PC-9 (cell line): Measurements from ENCODE around the gene TRA2B. TPM values are rescaled to one million over a fixed set of nuclear protein-coding genes. Genes with fewer than 3 reads are reported as not detected.

Experiments used
- BruUV-seq: library from RNA; stranded (reverse); fragments of 400-500 nt; replicated peaks from 2 replicates; lab custom pipeline; 2021; lab: Mats Ljungman, UMichigan
- CTCF ChIA-PET: fragments of 300-600 bp; sonication (Branson Sonifier 250); formaldehyde crosslinking; loops from one replicate; lab custom pipeline; 2022; ENCODE audit warnings: antibody characterized with exemption; lab: Charles Lee
- POLR2A ChIA-PET: fragments of 300-600 bp; sonication (Branson Sonifier 250); formaldehyde crosslinking; loops from one replicate; lab custom pipeline; 2022; ENCODE audit warnings: antibody characterized with exemption; ENCODE audit not compliant: unreplicated experiment; lab: Charles Lee
- DNase-seq, 2 experiments: peaks; one replicate each; pipeline versions ENCODE4 v3.0.0 to v3.0.0-alpha.2; 2015 to 2022; ENCODE audit warnings: mixed read lengths in 1 of 2
- H2AFZ ChIP-seq: fragments of 200-600 bp; sonication (generic); 2 replicates; pipeline ENCODE4 v1.8.1; 2017; ENCODE audit warnings: antibody characterized with exemption
- H3F3A ChIP-seq: fragments of 200-600 bp; sonication (generic); 2 replicates; pipeline ENCODE4 v1.8.1; 2017; ENCODE audit warnings: antibody characterized with exemption, mild to moderate bottlenecking, low read depth; ENCODE audit not compliant: insufficient read depth
- H3K27ac ChIP-seq: fragments of 200-600 bp; sonication (generic); 2 replicates; pipeline ENCODE4 v1.6.1; 2016; ENCODE audit warnings: mixed run types
- H3K27me3 ChIP-seq: fragments of 200-600 bp; sonication (generic); 2 replicates; pipeline ENCODE4 v1.6.1; 2016; ENCODE audit warnings: low read depth, mixed run types; ENCODE audit not compliant: insufficient read depth
- H3K36me3 ChIP-seq: fragments of 200-600 bp; sonication (generic); 2 replicates; pipeline ENCODE4 v1.6.1; 2016; ENCODE audit warnings: low read depth, mixed run types
- H3K4me1 ChIP-seq: fragments of 200-600 bp; sonication (generic); replicated peaks from 2 replicates; pipeline ENCODE4 v1.6.1; 2016; ENCODE audit warnings: mixed run types; ENCODE audit not compliant: insufficient read depth
- H3K4me2 ChIP-seq: fragments of 200-600 bp; sonication (generic); 2 replicates; pipeline ENCODE4 v1.6.1; 2017; ENCODE audit warnings: mixed run types
- H3K4me3 ChIP-seq: fragments of 200-600 bp; sonication (generic); 2 replicates; pipeline ENCODE4 v1.6.1; 2016; ENCODE audit warnings: mixed run types
- H3K79me2 ChIP-seq: fragments of 200-600 bp; sonication (generic); 2 replicates; pipeline ENCODE4 v1.6.1; 2017; ENCODE audit warnings: low read depth, mixed run types
- H3K9me2 ChIP-seq: fragments of 200-600 bp; sonication (generic); 2 replicates; pipeline ENCODE4 v1.8.1; 2017; ENCODE audit warnings: mild to moderate bottlenecking; ENCODE audit not compliant: insufficient read depth
- H3K9me3 ChIP-seq: fragments of 200-600 bp; sonication (generic); 2 replicates; pipeline ENCODE4 v1.8.1; 2016; ENCODE audit warnings: low read depth; ENCODE audit not compliant: insufficient read depth
- H4K20me1 ChIP-seq: fragments of 200-600 bp; sonication (generic); 2 replicates; pipeline ENCODE4 v1.8.1; 2017; ENCODE audit not compliant: insufficient read depth
- CTCF ChIP-seq: fragments of 200-600 bp; sonication (generic); conservative IDR thresholded peaks from 2 replicates; pipeline ENCODE4 v1.6.1; 2017; ENCODE audit warnings: mixed run types, antibody characterized with exemption, mild to moderate bottlenecking, moderate library complexity
- EZH2 ChIP-seq: fragments of 200-600 bp; sonication (generic); IDR thresholded peaks from 2 replicates; pipeline ENCODE4 v1.8.0; 2017; ENCODE audit warnings: antibody characterized with exemption, low read depth
- intact Hi-C: fragments of 100-400 bp; cut with micrococcal nuclease; formaldehyde crosslinking; loops from one replicate; pipeline ENCODE4 v1.10.0; 2022; ENCODE audit not compliant: unreplicated experiment
- total RNA-seq: library from RNA; stranded (reverse); gene quantifications from 2 replicates; pipeline ENCODE4 v1.2.3, GENCODE V29; 2021

The TRA2B gene
- total RNA-seq, 1 experiment from 2014 or later = 158 TPM

DNA sequence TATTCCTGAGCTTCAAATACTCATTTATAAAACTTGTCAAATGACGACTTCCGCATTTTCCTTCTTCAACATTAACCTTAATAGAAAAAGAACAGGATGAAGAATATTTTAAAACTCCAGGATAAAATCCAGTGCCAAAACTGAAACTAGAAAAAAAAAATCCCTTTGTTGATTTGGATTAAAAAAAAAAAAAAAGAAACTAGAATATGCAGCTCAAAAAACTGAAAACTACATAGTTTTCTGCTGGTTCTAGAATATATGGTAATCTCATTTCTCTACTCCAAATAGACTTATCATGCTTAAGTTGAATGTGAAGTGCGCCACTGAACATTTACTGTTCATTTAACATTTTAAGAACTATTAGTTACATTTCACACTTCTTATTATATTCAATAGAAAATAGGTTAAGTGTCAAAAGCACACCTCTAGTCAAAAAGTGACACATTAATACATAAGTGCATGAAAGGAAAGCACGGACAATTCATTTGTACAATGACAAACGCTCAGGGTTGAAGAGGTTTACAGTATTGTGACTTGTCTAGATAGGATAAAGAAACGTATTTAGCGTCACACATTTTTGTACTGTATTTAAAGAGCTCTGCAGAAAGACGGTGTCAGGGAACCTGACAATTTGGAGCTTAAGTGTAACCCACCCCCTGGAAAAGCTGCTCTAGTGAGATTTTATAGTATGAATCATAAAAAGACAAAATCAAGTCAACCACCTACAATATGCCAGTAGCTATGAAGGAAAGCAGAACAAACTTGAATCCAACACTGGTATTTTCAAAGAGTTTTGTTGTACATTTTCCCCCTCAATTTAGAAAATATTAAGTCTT, 5.8 kb downstream of the TRA2B start:
- no TSS peak for BruUV-seq

DNA sequence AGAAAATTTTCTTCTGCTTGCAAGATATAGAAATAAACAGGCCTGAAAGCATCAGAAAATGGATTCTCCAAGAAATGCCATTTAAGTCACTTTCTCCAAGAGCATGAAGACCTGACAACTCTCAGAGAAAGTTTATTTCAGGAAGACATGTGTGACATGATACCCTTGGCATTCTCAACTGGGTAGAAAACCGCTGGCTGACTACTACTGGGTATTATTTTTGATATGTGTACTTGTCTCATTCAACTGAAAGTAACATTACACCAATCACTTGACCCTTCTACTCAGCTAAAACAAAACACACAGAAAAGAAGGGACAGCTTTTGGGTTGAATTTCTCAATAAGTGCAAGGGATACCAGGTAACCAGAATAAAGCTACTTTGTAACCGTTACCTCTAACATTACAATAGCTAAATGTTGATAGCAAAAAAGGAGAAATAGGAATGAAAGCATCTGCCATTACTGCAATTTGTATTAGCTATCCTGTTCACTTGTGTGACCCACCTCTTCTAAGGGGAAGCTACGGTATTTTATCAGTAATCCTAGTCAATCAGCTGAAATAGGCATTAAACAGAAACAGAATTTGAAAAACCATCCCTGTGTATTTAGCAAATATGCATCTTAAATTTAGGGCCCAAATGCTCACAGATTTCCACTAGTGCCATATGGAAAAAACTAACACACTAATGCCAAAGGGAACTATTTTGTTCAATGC, 7.3 kb downstream of the TRA2B start:
- H3K9me3 ChIP-seq = no peaks in the 10 kb centered on the region
- POLR2A ChIA-PET = no interaction called here
- intact Hi-C loops = loop anchor here (5.0 kb wide), 1 partner anchor 177 kb away; the partner anchor contains the start of gene ETV5
- DNase-seq = no peak
- no peak for TF ChIP-seq EZH2
- no peak for TF ChIP-seq CTCF
- H3K4me1 ChIP-seq = peaks cover 84% of the 10 kb centered on the region
- H3K9me2 ChIP-seq = no peaks in the 10 kb centered on the region
- no TSS peak for BruUV-seq
- H4K20me1 ChIP-seq = peaks cover 100% of the 10 kb centered on the region
- CTCF ChIA-PET = interaction anchor here (2.3 kb wide), 1 partner anchor 13 kb away, joined by 11 read pairs; no protein-coding TSS in a partner anchor
- peaks cover 100% of the 10 kb centered on the region for H3K79me2 ChIP-seq
- H3K4me2 ChIP-seq = peak overlapping the region; percentile 97
- no peaks in the 10 kb centered on the region for H3K27me3 ChIP-seq
- H3K4me3 ChIP-seq = no peak overlapping the region; the same call in 1 of the 2 replicates
- H2AFZ ChIP-seq = no peak overlapping the region
- H3K27ac ChIP-seq = peak overlapping the region; percentile 30; the same call in 1 of the 2 replicates
- H3K36me3 ChIP-seq = peaks cover 83% of the 10 kb centered on the region
- peaks cover 88% of the 10 kb centered on the region for H3F3A ChIP-seq

More for the DNA sequence above, 5.8 kb downstream of the TRA2B start:
- peak overlapping the region; percentile 95 for H3K27ac ChIP-seq
- H3K9me3 ChIP-seq = no peaks in the 10 kb centered on the region
- peak overlapping the region; percentile 98; the same call in 1 of the 2 replicates for H3K4me3 ChIP-seq
- ChIA-PET POLR2A (interaction anchor here (0.5 to 0.7 kb wide), 5 partner anchors 24 to 638 kb away, joined by 3 to 21 read pairs (median 4); no protein-coding TSS in a partner anchor), CTCF (interaction anchor here (0.6 to 2.3 kb wide), 5 partner anchors 12 to 1233 kb away, joined by 3 to 16 read pairs (median 11); no protein-coding TSS in a partner anchor)
- no peak for TF ChIP-seq EZH2
- peaks cover 84% of the 10 kb centered on the region for H3K36me3 ChIP-seq
- no peak for DNase-seq
- H3K4me2 ChIP-seq = peak overlapping the region; percentile 97
- peaks cover 100% of the 10 kb centered on the region for H4K20me1 ChIP-seq
- peaks cover 100% of the 10 kb centered on the region for H3K79me2 ChIP-seq
- peaks cover 88% of the 10 kb centered on the region for H3F3A ChIP-seq
- no peaks in the 10 kb centered on the region for H3K27me3 ChIP-seq
- H2AFZ ChIP-seq = no peak overlapping the region
- intact Hi-C loops = loop anchor here (5.0 kb wide), 1 partner anchor 175 kb away; the partner anchor contains the start of gene ETV5
- H3K4me1 ChIP-seq = peaks cover 84% of the 10 kb centered on the region
- no peaks in the 10 kb centered on the region for H3K9me2 ChIP-seq

- DNase-seq = peak in 1 of 2 experiments; percentile 74
- peaks cover 100% of the 10 kb centered on the region for H3K79me2 ChIP-seq
- POLR2A ChIA-PET = interaction anchor here (0.6 to 0.8 kb wide), 4 partner anchors 9 to 1257 kb away, joined by 3 to 5 read pairs (median 4); partner anchors contain the start of gene TRA2B
- peak overlapping the region; percentile 97 for H3K4me2 ChIP-seq
- no peaks in the 10 kb centered on the region for H3K27me3 ChIP-seq
- H3K4me1 ChIP-seq = peaks cover 74% of the 10 kb centered on the region
- intact Hi-C loops = loop anchor here (5.0 kb wide), 1 partner anchor 178 kb away; the partner anchor contains the start of gene ETV5
- peaks cover 90% of the 10 kb centered on the region for H3F3A ChIP-seq
- H3K36me3 ChIP-seq = peaks cover 85% of the 10 kb centered on the region
- CTCF ChIA-PET = interaction anchor here (1.2 kb wide), 1 partner anchor 14 kb away, joined by 6 read pairs; no protein-coding TSS in a partner anchor
- H3K4me3 ChIP-seq = peak overlapping the region; percentile 2; the same call in 1 of the 2 replicates
- H3K9me2 ChIP-seq = no peaks in the 10 kb centered on the region
- BruUV-seq = no TSS peak
- H2AFZ ChIP-seq = no peak overlapping the region
- H3K9me3 ChIP-seq = no peaks in the 10 kb centered on the region
- TF ChIP-seq EZH2 = no peak
- no peak for TF ChIP-seq CTCF
- H3K27ac ChIP-seq = peak overlapping the region; percentile 30
- peaks cover 100% of the 10 kb centered on the region for H4K20me1 ChIP-seq
Observed at GRCh38 chr3:185929192-185930151, 8.3 kb downstream of the TRA2B start.
